ENCODE results near the gene CEP295NL.
"Not testable (repeated sequence)": the region's sequence is repeated elsewhere in the genome, so short reads cannot be mapped to it uniquely, and the experiment has no call there.

The CEP295NL gene

GRCh38 chr17:78929908-78930775 is 27.1 kb upstream of the CEP295NL start:
- DNase-seq (ENCODE audit: low read depth in 4 of 4, low spot score in 1 of 4) = no peak

- DNase-seq (ENCODE audit: low read depth in 4 of 4, low spot score in 1 of 4) = no peak
These were observed 22.9 kb upstream of the CEP295NL start for GRCh38 chr17:78925662-78926555.

GRCh38 chr17:78925234-78925633 is 22.2 kb upstream of the CEP295NL start, which contains the start of gene TIMP2:
Gene TIMP2, minus strand, starts transcription at chr17:78925387. Its CDS starts 299 bp downstream, at chr17:78925088.
- peak; percentile 19 to 51 (median 32) for DNase-seq (ENCODE audit: low read depth in 4 of 4, low spot score in 1 of 4)

- no peak for DNase-seq (ENCODE audit: low read depth in 4 of 4, low spot score in 1 of 4)
These were observed 21.6 kb upstream of the CEP295NL start for GRCh38 chr17:78924481-78925151.

GRCh38 chr17:78923660-78924453 is 20.9 kb upstream of the CEP295NL start:
- DNase-seq (ENCODE audit: low read depth in 4 of 4, low spot score in 1 of 4) = peak in 2 of 4 experiments; percentile 26 to 28

- DNase-seq (ENCODE audit: low read depth in 4 of 4, low spot score in 1 of 4) = no peak
These were observed 20.0 kb upstream of the CEP295NL start for GRCh38 chr17:78922816-78923498.

- DNase-seq (ENCODE audit: low read depth in 4 of 4, low spot score in 1 of 4) = no peak
These were observed 18.5 kb upstream of the CEP295NL start for GRCh38 chr17:78921437-78921971.

GRCh38 chr17:78920528-78920927 is 17.5 kb upstream of the CEP295NL start:
- DNase-seq (ENCODE audit: low read depth in 4 of 4, low spot score in 1 of 4) = no peak

GRCh38 chr17:78919861-78920450 is 17.0 kb upstream of the CEP295NL start:
- DNase-seq (ENCODE audit: low read depth in 4 of 4, low spot score in 1 of 4) = no peak

GRCh38 chr17:78918979-78919378 is 16.0 kb upstream of the CEP295NL start:
- no peak for DNase-seq (ENCODE audit: low read depth in 4 of 4, low spot score in 1 of 4)

GRCh38 chr17:78917451-78918275 is 14.7 kb upstream of the CEP295NL start:
- DNase-seq (ENCODE audit: low read depth in 4 of 4, low spot score in 1 of 4) = no peak

- DNase-seq (ENCODE audit: low read depth in 4 of 4, low spot score in 1 of 4) = no peak
These were observed 13.1 kb upstream of the CEP295NL start for GRCh38 chr17:78915872-78916632.

- no peak for DNase-seq (ENCODE audit: low read depth in 4 of 4, low spot score in 1 of 4)
These were observed 10.1 kb upstream of the CEP295NL start for GRCh38 chr17:78913115-78913514.

GRCh38 chr17:78912082-78912481 is 9.1 kb upstream of the CEP295NL start:
- no peak for DNase-seq (ENCODE audit: low read depth in 4 of 4, low spot score in 1 of 4)

GRCh38 chr17:78911543-78911942 is 8.5 kb upstream of the CEP295NL start:
- DNase-seq (ENCODE audit: low read depth in 4 of 4, low spot score in 1 of 4) = not testable (repeated sequence)

GRCh38 chr17:78910497-78911284 is 7.7 kb upstream of the CEP295NL start:
- DNase-seq (ENCODE audit: low read depth in 4 of 4, low spot score in 1 of 4) = no peak

GRCh38 chr17:78908426-78908825 is 5.4 kb upstream of the CEP295NL start:
- no peak for DNase-seq (ENCODE audit: low read depth in 4 of 4, low spot score in 1 of 4)
